CD4-positive, alpha-beta T cell treated with Interleukin-21 for 1 hour (primary cell): ENCODE results near the gene ARPC4.
A peak's percentile ranks its signal among the peaks of the same experiment; 100 is the strongest.

ENCODE experiments used
- DNase-seq: peaks from one replicate; pipeline ENCODE4 v3.0.0-alpha.2; 2020

The ARPC4 gene

GRCh38 chr3:9794400-9794799, 1.5 kb downstream of the ARPC4 start:
- no peak for DNase-seq

DNA sequence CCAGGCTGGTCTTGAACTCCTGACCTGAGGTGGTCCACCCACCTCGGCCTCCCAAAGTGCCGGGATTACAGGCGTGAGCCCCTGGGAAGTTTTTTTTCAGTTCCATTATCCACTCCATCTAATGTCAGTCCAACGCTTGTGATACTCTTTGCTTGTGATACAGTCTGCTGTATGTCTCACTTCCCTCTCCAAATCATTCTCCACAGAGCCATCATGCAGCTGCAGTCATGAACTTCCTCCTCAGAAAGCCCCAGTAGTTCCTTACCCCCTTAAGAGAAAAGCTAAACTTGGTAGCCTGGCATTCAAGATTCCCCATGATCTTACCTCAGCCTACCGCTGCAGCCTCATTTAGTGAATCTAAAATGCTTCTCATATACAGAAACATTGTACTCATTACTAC, 2.3 kb downstream of the ARPC4 start:
- DNase-seq = no peak

DNA sequence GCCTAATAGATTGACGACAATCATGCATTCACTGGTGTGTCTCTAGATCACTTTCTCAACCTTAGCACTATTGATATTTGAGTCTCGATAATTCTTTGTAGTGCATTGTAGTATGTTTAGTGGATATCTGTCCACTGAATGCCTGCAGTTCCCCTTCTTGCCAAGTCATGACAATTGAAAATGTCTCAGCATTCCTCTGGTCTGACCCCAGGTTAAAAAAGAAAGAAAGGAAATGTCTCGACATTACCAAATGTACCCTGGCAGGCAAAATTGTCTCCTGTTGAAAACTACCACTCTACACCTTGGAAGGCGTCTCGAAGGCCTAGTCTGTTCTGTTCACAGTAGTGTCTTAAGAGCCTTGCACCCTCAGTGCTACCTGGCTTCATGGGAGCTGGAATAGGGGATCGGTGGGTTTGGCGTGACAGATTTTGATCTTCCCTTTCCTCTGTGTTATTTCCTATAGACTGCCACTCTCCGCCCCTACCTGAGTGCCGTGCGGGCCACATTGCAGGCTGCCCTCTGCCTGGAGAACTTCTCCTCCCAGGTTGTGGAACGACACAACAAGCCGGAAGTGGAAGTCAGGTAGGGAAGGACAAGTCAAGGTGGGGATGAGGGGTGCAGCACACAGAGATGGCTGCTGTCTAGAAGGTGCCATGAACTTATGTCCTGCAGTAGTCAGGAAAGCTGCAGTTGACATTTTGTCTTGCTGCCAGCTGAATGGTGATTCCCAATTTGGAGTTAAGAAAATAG, 4.5 kb downstream of the ARPC4 start:
- no peak for DNase-seq

DNA sequence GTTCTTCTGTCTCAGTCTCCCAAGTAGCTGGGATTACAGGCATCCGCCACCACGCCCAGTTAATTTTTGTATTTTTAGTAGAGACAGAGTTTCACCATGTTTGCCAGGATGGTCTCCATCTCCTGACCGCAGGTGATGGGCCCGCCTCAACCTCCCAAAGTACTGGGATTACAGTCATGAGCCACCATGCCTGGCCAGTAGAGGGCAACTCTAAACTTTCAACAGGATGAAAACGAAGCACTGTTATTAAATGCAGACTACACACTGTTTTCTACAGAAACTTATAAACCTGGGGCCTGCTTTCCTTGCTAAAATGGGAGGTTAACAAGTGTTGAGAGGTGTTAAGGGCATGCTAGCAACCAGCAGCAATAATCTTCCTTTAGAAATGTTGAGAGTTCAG, 7.6 kb downstream of the ARPC4 start:
- DNase-seq = no peak

GRCh38 chr3:9803494-9803893, 10.6 kb downstream of the ARPC4 start:
- DNase-seq = no peak

DNA sequence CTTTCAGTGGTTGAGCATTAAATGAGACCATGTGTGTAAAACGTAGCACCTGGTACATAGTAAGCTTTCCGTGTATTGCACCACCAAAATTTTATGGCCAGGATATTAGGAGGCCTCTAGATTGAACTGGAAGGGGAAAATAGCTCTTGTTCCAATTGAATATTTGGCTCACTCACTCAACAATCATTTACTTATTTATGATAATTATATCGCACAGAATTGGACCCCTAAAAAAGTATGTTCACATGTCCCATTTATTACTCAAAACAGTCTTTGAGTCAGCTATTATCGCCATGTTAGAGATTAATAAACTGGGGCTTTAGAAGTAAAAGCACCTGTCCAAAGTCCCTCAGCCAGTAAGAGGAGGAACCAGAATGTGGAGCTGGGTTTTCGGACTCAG, 12.1 kb downstream of the ARPC4 start:
- no peak for DNase-seq

- DNase-seq = no peak
Measured at GRCh38 chr3:9806137-9806536, 13.3 kb downstream of the ARPC4 start.

- no peak for DNase-seq
Measured at GRCh38 chr3:9806688-9807589, 14.1 kb downstream of the ARPC4 start.

- no peak for DNase-seq
Measured at GRCh38 chr3:9807981-9808344, 15.1 kb downstream of the ARPC4 start.

DNA sequence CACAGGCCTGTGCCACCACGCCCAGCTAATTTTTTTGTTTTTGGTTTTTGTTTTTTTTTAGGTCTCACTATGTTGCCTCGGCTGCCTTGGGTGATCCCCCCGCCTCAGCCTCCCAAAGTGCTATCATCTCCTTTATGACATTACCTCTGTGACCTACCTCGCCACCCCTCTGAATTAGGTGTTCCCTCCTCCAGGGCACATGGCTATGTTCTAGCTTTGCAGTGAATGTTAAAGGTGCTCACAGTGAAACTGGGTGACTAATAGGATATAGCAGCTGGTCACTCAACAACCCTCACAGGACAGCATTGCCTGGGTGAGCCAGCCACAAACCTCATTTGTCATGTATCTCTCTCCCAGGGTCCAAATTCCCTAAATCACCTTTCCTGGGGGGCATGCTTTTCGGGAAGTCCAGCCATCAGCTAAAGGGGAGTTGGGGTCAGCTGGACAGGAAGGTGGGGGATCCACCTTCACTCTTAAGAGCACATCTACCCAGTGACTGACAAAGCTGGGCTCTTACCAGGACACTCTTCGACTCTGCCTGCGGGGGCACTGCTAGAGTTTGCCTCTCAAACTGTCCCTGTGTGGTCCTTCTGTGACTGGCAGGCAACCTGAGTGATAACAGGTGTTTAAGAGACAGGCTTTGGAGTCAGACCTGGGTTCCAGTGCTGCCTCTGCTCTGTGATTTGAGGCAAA, 15.6 kb downstream of the ARPC4 start:
- DNase-seq = peak; percentile 61

GRCh38 chr3:9809239-9809614, 16.3 kb downstream of the ARPC4 start:
- DNase-seq = peak; percentile 13

DNA sequence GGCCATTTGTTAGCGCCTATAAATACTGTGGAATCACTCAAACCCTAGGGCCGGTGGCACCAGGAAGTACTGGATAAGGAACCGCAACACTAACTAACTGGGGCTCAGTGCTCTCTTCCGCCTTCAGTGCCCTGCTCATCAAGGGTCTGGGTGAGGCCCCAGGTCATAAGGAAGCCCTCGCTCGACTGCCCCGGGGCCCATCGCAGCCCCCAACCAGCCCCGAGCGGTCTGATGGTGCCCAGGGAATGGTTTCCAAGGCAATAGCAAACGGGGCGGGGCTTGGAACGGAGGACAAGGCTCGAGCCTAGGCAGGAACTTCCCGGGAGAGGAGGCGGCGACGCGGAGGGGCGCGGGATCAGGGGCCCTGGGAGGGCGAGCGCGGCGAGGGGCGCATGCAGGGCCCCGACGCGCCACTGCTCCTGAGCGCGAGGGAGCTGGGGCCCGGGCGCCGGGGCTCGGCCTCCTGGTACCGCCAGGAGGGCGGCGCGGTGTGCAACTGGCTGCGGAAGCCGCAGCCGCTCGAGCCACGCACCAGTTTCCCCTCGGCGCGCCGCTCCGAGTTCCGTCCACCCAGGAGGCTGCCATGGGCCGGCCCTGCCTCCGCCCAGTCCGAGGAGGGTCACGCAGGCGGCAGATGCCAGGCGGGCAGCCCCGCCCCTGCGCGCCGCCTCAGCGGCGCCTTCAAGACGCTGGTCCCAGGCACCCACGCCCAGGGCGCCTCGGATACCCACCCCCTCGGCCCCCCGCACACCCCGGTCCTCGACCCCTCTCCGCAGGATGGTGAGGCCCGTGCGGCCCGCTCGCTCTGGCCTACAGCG, 16.9 kb downstream of the ARPC4 start, which contains the start of gene TTLL3:
TTLL3 (plus strand) TSS at position 648 of the 818 bp plus-strand sequence. CDS start 400 bp downstream, outside the sequence.
- peak; percentile 43 for DNase-seq

DNA sequence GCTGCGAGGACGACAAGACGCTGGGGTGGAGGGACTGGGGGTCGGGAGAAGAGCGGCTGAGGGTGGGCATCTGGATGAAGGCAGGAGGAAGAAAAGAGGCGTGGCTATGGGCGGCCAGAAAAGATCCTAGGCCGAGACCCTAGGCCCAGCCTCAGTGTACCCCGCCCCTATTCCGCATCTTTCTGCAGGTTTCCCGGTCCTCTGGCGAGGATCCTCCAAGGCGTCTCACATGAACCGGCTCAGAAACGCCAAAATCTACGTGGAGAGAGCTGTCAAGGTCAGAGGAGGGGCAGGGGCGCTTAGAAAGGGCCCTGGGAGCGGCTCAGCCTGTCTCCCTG, 17.5 kb downstream of the ARPC4 start:
- no peak for DNase-seq

DNA sequence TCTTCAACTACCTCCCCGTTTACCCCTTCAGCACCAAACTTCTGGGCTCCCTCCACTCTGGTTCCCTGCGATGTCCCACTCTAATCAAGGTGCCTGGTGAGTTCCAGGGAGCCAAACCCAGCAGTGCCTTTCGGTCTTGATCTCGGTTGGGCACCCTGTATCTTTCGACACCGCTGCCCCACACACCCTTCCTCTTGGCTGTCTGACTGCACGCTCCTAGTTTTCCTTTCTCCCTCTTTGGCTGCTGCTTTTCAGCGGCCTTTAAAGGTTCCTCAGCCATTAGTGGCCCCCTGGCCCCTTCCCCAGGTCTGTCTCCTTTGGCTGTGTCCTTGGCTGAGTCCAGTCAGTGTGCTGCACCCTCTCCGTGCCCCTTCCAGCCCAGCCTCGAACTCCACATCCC, 18.0 kb downstream of the ARPC4 start:
- DNase-seq = no peak

DNA sequence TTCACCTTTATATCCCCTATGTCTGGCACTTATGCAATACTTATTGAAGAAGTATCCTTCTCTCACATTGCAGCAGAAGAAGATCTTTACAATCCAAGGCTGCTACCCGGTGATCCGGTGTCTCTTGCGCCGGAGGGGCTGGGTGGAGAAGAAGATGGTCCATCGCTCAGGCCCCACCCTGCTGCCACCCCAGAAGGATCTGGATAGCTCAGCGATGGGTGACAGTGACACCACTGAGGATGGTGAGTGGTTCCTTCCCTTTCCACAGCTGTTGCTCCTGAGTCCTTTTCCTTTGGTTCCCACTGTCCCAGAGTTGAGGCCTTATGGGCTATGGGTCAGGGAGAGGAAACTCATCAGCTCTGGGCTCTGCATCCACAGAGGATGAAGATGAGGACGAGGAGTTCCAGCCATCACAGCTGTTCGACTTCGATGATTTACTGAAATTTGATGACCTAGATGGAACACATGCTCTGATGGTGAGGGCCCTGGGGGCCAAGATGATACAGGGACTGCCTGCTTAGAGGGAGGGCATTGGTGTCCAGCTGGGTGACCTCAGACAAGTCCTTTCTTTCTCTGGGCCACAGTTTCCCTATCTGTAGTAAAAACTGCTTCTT, 20.1 kb downstream of the ARPC4 start:
- no peak for DNase-seq

DNA sequence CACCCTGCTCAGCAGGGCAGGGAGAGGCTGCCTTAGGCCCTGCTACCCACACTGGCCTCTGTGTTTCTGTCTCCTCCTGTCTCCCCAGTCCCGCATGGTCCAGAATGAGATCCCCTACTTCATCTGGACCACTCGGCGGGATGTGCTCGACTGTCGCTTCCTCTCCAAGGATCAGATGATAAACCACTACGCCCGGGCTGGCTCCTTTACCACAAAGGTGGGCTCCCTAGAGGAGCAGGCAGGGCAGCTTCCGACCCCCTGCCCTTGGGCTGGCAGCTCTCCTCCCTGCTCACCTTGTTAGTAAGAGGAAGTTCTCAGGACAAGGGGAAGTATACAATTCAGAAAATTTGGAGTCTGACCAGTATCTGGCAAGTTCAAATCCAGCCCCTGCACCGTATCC, 23.1 kb downstream of the ARPC4 start:
- DNase-seq = no peak

DNA sequence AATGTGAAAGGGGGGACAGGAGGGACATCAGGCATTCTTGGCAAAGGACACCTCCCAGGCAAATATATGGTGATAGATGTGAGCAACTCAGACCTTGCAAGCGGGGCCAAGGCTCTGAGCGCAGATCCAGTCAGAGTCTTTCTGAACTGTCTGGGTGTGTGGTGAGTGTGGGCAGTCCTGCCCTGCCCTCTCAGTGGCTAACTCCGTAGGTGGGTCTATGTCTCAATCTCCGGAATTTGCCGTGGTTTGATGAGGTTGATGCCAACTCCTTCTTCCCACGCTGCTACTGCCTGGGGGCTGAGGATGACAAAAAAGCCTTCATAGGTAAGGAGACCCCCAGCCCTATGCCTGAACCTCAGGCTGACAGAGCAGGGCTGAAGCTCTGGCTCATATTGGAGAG, 24.6 kb downstream of the ARPC4 start:
- DNase-seq = no peak

DNA sequence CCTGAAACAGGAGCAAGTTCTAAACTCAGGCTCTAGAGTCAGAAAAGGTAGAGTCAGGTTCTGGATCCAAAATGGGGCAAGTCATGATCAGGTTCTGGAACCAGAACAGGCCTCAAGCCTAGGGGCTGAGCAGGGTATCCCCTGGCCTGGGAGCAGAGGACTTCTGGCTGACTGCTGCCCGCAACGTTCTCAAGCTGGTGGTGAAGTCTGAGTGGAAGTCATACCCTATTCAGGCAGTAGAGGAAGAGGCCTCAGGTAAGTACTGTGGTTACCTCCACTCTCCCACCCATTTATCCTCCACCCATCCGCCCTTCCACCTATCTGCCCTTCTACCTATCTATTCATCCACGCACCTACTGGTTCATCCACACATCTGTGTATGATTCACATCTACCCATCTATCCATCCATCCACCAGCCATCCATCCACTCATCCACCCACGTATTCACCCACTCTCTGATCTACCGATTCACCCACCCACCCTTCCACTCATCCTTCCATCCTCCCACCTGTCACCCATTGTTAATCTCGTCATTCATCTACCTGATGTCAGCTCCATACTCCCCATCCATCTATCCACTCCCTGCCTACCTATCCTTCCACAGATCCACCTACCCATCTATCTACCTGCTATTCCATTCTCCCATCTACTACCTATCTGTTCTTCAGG, 25.9 kb downstream of the ARPC4 start:
- no peak for DNase-seq

GRCh38 chr3:9820543-9820942, 27.7 kb downstream of the ARPC4 start:
- DNase-seq = no peak

DNA sequence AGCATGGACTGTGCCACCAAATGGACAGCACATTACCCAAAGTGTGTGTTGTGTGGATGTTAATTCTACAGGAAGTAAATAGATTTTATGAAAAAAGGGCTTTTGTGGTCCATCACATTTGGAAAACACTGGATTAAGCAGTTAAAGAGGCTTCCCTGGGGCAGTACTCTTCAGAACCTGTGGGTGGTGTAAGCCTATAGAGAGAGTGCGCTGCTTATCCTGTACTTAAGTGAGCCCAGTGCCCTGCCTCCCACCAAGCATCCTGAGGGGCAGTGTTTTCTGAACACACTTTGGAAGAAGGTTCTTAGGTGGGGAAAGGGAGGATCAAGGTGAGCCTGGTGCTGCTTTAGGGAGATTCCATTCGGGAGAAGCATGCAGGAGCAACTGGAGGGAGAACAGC, 28.1 kb downstream of the ARPC4 start:
- no peak for DNase-seq

- no peak for DNase-seq
Measured at GRCh38 chr3:9825451-9826040, 32.7 kb downstream of the ARPC4 start.
